GM12878 (cell line): Measurements from ENCODE around the gene ING5.

Experiments used
- EZH2 ChIP-seq: IDR thresholded peaks from 2 replicates; pipeline ENCODE4 v1.6.1; 2012; ENCODE audit warnings: low read depth, mild to moderate bottlenecking, control low read depth, inconsistent platforms, low read length, borderline replicate concordance; ENCODE audit not compliant: control insufficient read depth
- MYC ChIP-seq: IDR thresholded peaks from 2 replicates; pipeline ENCODE4 v1.6.1; 2011; ENCODE audit warnings: mild to moderate bottlenecking, low read length, moderate library complexity, inconsistent platforms; ENCODE audit not compliant: insufficient read depth, insufficient replicate concordance, insufficient read length, severe bottlenecking
- SREBF1 ChIP-seq: IDR thresholded peaks from 2 replicates; pipeline ENCODE4 v1.6.1; 2012; ENCODE audit warnings: mild to moderate bottlenecking, low read length
- ZNF592 ChIP-seq: fragments of 450-650 bp; IDR thresholded peaks from 2 replicates; pipeline ENCODE4 v1.6.1; 2017; ENCODE audit warnings: mild to moderate bottlenecking, moderate library complexity

GRCh38 chr2:241659150-241659739 is 42.6 kb upstream of the ING5 start:
- no peak for TF ChIP-seq ZNF592
- no peak for TF ChIP-seq SREBF1
- TF ChIP-seq MYC, result no peak
- no peak for TF ChIP-seq EZH2
